GM23248 (cell line): Measurements from ENCODE around the gene ZFAND3.

Experiments used
- EZH2 ChIP-seq: fragments of 200-600 bp; sonication (generic); IDR thresholded peaks from 2 replicates; pipeline ENCODE4 v1.6.1; 2018; ENCODE audit warnings: antibody characterized with exemption, mild to moderate bottlenecking; ENCODE audit not compliant: insufficient read depth, poor library complexity, severe bottlenecking
- EZH2phosphoT487 ChIP-seq: fragments of 200-600 bp; sonication (generic); IDR thresholded peaks from 2 replicates; pipeline ENCODE4 v1.6.1; 2018; ENCODE audit warnings: antibody characterized with exemption, moderate library complexity, mild to moderate bottlenecking, low read depth; ENCODE audit not compliant: insufficient read depth

DNA sequence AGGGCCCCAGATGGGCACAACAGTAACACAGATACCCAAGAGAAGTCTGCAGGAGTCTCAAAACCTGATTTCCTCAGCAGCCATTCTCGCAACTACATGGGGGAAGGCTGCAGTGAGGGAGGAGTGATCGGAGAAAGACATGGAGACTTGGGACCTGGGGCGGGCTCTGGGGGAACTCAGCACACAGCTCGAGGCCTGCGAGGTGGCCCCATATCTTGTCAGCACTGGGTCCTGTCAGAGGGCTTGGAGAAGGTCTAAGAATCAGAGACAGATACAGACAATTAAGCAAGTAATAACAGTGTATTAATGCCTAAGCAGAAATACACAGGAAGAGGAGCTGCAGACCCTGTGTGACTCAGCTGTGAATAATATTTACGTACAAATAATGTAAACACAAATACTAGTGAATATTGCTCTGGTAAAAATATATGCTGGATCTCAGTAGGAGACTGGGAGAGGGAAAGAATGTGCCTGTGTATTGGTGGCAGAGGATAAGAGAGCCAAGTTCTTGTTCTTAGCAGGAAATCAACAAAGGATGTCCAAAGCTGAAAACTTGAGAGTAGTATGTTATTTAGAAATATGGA is 336.2 kb downstream of the ZFAND3 start:
- TF ChIP-seq EZH2, result no peak
- no peak for TF ChIP-seq EZH2phosphoT487
